Breast epithelium (tissue), 4 donors: ENCODE measurements around the gene ZMYND10. TPM values are rescaled to one million over a fixed set of nuclear protein-coding genes. Genes with fewer than 3 reads are reported as not detected.

Experiments
- DNase-seq, 2 donors: peaks; one replicate each; pipeline ENCODE4 v3.0.0-alpha.2; 2019; ENCODE audit warnings: low spot score in 2 of 2
- H3K27ac ChIP-seq, 2 donors: fragments of 200-600 bp; sonication (generic) in 1 of 2; one replicate each; pipeline ENCODE4 v1.5.1; 2016 to 2019; ENCODE audit warnings: mild to moderate bottlenecking in 1 of 2
- H3K27me3 ChIP-seq, 2 donors: fragments of 200-600 bp; sonication (generic) in 1 of 2; one replicate each; pipeline versions ENCODE4 v1.5.1 to v1.6.0; 2017 to 2019; ENCODE audit warnings: control low read depth in 1 of 2, mild to moderate bottlenecking in 1 of 2
- H3K36me3 ChIP-seq: fragments of 200-600 bp; one replicate; pipeline ENCODE4 v1.5.1; 2019
- H3K4me1 ChIP-seq, 2 donors: fragments of 200-600 bp; sonication (generic); one replicate each; pipeline ENCODE4 v1.5.1; 2016 to 2019; ENCODE audit warnings: control low read depth in 1 of 2
- H3K4me3 ChIP-seq, 3 donors: fragments of 200-600 bp; sonication (generic); 1 replicate in 2 of 3; 2 replicates in 1 of 3; pipeline ENCODE4 v1.5.1; 2016 to 2019; ENCODE audit warnings: mild to moderate bottlenecking in 3 of 3, moderate library complexity in 2 of 3
- H3K9me3 ChIP-seq, 2 donors: fragments of 200-600 bp; sonication (generic) in 1 of 2; one replicate each; pipeline ENCODE4 v1.5.1; 2016 to 2019; ENCODE audit warnings: control low read depth in 1 of 2
- CTCF ChIP-seq, 3 donors: fragments of 450-650 bp; IDR thresholded peaks; one replicate each; pipeline ENCODE4 v1.5.1; 2016 to 2017; ENCODE audit warnings: antibody characterized with exemption in 3 of 3, mild to moderate bottlenecking in 3 of 3, moderate library complexity in 3 of 3
- POLR2A ChIP-seq: fragments of 450-650 bp; IDR thresholded peaks from one replicate; pipeline ENCODE4 v1.6.1; 2016; ENCODE audit warnings: antibody characterized with exemption, mild to moderate bottlenecking, moderate library complexity
- POLR2AphosphoS5 ChIP-seq, 3 donors: sonication (generic); formaldehyde crosslinking; IDR thresholded peaks; one replicate each; pipeline ENCODE4 v1.6.1; 2017; ENCODE audit warnings: antibody characterized with exemption in 3 of 3
- intact Hi-C: fragments of 100-400 bp; cut with DNase I; formaldehyde crosslinking; loops from one replicate; pipeline ENCODE4 v1.15.1; 2023; ENCODE audit warnings: low total_unique reads
- total RNA-seq, 3 donors: library from RNA; depleted of rRNA; stranded (reverse); fragments of >200 nt; gene quantifications; one replicate each; pipeline ENCODE4 v1.1.0, GENCODE V29; 2016

The ZMYND10 gene
- total RNA-seq, 3 donors from 2014 or later, result 0.32 to 2.6 (median 1.9) TPM

GRCh38 chr3:50355829-50356552 is 10.5 kb upstream of the ZMYND10 start:
- TF ChIP-seq CTCF (IDR thresholded peaks at IDR 0.05), result no peak
- TF ChIP-seq POLR2A, result no peak
- no peak for TF ChIP-seq POLR2AphosphoS5 (IDR thresholded peaks at IDR 0.05)
- no peak for DNase-seq
- Histone ChIP-seq H3K27ac (peak overlapping the region; percentile 21 to 25), H3K27me3 (no peaks in the 10 kb centered on the region), H3K4me1 (peaks cover 32 to 36% of the 10 kb centered on the region in 2 donors), H3K36me3 (peaks cover 7% of the 10 kb centered on the region), H3K9me3 (no peaks in the 10 kb centered on the region), H3K4me3 (peak overlapping the region; percentile 69 to 91 (median 74))
- intact Hi-C loops, result no loop called here

GRCh38 chr3:50354850-50355249 is 9.3 kb upstream of the ZMYND10 start:
- peaks cover 7% of the 10 kb centered on the region for H3K36me3 ChIP-seq
- no peaks in the 10 kb centered on the region for H3K9me3 ChIP-seq
- DNase-seq, result no peak
- H3K4me3 ChIP-seq, result no peak overlapping the region
- no peaks in the 10 kb centered on the region for H3K27me3 ChIP-seq
- H3K27ac ChIP-seq, result no peak overlapping the region
- TF ChIP-seq CTCF (IDR thresholded peaks at IDR 0.05), result no peak
- intact Hi-C loops, result no loop called here
- peaks cover 33 to 38% of the 10 kb centered on the region in 2 donors for H3K4me1 ChIP-seq

- Histone ChIP-seq H3K36me3 (peaks cover 7% of the 10 kb centered on the region), H3K9me3 (no peaks in the 10 kb centered on the region), H3K4me3 (no peak overlapping the region), H3K4me1 (peaks cover 39 to 40% of the 10 kb centered on the region in 2 donors), H3K27ac (no peak overlapping the region), H3K27me3 (no peaks in the 10 kb centered on the region)
- TF ChIP-seq POLR2AphosphoS5 (IDR thresholded peaks at IDR 0.05), result no peak
- no peak for TF ChIP-seq CTCF (IDR thresholded peaks at IDR 0.05)
- TF ChIP-seq POLR2A, result no peak
- DNase-seq, result no peak
- intact Hi-C loops, result no loop called here
Observed at GRCh38 chr3:50354186-50354764, 8.7 kb upstream of the ZMYND10 start.

- no peaks in the 10 kb centered on the region for H3K9me3 ChIP-seq
- no peaks in the 10 kb centered on the region for H3K27me3 ChIP-seq
- TF ChIP-seq CTCF (IDR thresholded peaks at IDR 0.05) (no peak), POLR2A (no peak), POLR2AphosphoS5 (IDR thresholded peaks at IDR 0.05) (no peak)
- H3K36me3 ChIP-seq, result peaks cover 7% of the 10 kb centered on the region
- H3K27ac ChIP-seq, result no peak overlapping the region
- H3K4me3 ChIP-seq, result no peak overlapping the region
- DNase-seq, result no peak
- H3K4me1 ChIP-seq, result peaks cover 37 to 42% of the 10 kb centered on the region in 2 donors
- intact Hi-C loops, result no loop called here
Observed at GRCh38 chr3:50353245-50354004, 7.9 kb upstream of the ZMYND10 start.

- Histone ChIP-seq H3K27ac (no peak overlapping the region), H3K9me3 (no peaks in the 10 kb centered on the region), H3K36me3 (peaks cover 7% of the 10 kb centered on the region), H3K27me3 (no peaks in the 10 kb centered on the region), H3K4me3 (no peak overlapping the region), H3K4me1 (peaks cover 31 to 36% of the 10 kb centered on the region in 2 donors)
- TF ChIP-seq CTCF (IDR thresholded peaks at IDR 0.05) (no peak), POLR2AphosphoS5 (IDR thresholded peaks at IDR 0.05) (no peak), POLR2A (no peak)
- no peak for DNase-seq
- intact Hi-C loops, result no loop called here
Observed at GRCh38 chr3:50352781-50353180, 7.2 kb upstream of the ZMYND10 start.
